ENCODE results near the gene GTF2I.
"Not testable (repeated sequence)": the region's sequence is repeated elsewhere in the genome, so short reads cannot be mapped to it uniquely, and the experiment has no call there.

GTF2I gene

DNA sequence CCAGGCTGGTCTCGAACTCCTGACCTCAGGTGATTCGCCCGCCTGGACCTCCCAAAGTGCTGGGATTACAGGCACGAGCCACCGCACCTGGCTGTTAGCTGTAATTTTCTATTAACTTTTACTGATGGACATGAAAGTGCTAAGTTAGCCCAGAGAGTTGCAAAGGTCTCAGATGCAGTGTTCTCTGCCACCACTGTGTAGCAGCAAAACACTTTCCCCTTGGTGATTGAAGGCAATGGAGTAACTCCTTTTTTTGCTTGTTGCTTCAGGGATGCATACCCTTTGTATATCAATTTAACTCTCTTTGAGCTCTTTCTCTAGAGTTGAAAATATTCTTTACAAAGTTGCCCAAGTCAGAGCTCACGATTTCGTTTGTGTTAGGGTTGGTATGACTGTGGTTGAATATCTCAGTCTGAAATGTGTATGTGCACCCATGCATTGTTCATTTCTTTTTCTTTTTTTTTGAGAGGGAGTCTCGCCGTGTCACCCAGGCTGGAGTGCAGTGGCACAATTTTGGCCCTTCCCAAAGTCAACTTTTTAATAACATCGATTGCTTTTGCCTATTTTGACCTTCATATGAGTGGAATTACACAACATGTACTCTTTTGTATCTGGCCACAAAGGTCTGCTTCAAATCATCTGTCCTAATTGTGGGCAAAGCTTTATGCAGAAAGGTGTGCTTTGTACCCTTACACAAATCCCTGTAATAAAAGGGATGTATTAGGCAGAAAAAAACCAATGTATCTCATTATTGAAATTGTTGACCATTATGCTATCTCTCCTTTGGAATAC lies 52.6 kb downstream of the GTF2I start:
- DNase-seq: no peak

DNA sequence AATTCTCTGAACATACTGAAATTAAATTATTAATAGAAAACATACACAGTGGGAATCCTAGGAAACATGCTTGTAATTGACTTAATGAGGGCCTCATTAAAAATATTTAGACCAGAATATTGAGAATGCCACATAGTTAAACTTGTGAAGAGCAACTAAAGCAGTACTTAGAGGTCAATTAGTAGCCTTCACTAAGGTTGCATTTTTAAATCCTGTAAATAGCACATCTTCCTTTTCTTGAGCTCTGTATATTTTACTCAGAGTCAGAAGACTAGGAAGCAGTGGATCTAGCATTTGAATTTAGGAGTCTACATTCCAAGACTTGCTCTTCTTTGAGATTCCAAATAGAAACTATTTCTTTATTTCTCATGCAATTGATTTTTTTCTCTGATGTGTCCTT lies 56.0 kb downstream of the GTF2I start:
- DNase-seq: no peak

DNA sequence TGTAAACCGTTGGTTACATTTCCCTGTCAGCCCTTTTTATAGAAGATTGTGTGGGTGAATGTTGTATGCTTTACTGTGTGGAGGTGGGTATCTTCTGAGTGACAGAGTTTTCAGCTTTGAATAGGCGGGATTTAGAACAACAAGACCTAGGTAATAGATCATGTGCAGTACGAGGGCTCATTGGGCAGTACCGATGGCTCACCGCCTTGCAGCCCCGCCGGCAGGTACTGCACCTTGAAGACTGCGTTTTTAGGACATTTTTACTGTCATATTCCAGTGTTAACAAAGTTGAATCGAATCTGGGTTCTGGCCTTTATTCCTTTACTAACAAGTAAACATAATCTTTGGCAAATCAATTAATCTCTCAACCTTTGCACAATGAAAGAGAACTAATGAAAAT lies 60.4 kb downstream of the GTF2I start:
- peak in 1 of 56 donors; percentile 2 for DNase-seq

DNA sequence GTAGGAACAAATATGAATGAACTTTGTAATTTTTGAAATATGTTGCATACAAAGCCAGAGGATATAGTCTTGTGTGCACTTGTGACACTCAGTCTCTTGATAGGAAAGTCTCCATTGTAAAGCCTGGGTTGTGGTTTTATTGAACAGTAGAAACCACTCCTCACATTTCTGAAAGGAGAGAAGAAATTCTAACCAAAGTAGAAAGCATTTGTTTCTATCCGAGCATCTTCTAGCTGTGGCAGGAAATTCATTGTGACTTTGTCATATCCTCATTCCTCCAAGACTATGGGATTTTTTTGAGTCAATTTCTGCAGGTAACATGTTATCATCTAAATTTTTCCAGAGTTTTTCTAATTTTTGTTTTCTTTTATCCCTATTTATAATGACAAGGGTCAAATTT lies 60.8 kb downstream of the GTF2I start:
- DNase-seq: no peak

DNA sequence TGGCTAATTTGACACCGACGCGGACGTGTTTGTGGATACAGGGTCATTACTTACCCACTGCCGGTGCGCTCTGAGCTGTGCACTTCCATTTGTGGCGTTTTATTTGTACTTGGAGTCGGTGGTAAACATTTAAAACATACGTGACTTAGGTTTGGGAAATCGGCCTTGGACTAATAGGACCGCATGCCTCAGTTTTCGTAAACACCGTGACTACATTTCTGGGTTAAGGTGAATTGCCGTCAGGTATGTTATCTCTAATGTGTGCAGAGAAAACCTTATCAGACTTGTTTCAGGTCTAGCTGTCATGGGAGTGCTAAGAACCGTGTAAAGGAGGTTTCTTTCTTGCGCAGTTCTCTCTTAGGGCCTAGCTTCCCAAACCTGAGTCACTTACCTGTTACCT lies 64.6 kb downstream of the GTF2I start:
- no peak for DNase-seq

DNA sequence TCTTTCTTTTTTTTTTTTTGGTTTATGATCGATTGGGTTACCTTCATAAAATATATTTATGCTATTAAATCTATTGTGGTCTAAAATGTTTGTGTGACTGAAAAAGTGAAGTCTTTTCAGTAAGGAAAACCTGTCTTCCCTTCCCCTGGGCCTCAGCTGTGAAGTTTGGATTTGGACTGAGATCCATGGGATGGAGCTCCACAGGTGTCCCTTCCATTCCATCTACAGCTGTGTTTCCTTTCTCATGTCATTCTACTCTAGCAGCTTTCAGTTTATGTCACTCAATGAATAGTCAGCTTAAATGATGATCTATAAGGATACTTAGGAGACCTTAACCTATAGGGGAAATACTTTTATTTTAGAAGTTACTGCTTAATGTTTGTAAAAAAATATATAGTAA lies 68.3 kb downstream of the GTF2I start:
- no peak for DNase-seq

DNA sequence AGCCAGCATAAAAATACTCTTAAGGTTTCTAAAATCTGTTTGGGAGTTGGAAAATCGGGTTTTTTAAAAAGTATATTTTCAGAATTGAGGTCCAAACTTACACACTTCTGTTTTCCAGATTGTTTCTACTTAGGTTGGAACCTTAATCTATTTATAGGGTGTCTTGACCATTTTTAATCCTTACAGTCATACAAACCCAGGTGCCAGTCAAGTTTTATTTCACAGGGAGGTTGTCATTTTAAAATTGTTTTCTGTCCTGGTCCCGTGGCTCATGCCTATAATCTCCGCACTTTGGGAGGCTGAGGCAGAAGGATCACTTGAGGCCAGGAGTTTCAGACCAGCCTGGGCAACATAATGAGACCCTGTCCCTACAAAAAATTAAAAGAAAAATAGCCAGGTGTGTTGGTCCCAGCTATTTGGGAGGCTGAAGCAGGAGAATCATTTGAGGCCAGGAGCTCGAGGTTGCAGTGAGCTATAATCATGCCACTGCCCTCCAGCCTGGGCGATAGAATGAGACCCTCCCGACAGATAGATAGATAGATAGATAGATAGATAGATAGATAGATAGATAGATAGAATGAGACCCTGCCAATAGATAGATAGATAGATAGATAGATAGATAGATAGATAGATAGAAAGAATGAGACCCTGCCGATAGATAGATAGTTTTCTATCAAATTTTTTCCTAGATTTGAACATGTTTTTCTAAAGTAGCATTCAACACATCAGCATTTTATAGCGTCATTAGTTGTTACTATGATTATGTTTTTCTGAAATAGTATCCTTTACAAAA lies 69.0 kb downstream of the GTF2I start:
- DNase-seq: no peak

DNA sequence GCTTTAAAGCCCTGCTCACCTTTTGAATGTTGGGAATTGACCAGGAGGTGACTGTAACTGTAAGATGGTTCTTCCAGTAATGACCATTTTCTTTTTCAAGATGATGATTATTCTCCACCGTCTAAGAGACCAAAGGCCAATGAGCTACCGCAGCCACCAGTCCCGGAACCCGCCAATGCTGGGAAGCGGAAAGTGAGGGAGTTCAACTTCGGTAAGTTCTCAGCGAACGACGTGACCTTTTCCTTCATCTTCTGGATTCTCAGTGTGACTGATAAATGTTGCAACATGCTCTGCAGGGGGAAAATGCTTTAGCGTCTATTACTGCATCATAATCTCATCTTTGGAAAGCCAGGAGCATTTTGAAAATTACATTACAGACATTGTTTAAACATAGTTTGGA lies 71.2 kb downstream of the GTF2I start:
- DNase-seq: not testable (repeated sequence)

DNA sequence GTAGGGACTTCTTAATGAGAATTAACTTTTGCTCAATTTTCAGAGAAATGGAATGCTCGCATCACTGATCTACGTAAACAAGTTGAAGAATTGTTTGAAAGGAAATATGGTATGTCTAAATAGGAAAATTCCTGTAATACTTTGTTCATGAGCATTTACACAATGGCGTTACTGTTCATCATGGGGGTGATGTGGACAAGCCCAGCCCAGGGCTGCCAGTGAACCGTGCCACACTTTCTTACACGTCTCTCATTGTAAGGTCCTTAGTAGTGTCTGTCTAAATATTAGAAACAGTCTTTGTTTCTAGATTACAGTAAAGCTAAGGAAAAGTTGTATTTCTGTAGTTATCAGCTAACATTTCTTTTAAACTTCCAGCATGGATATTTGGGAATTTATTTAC lies 72.7 kb downstream of the GTF2I start:
- not testable (repeated sequence) for DNase-seq

DNA sequence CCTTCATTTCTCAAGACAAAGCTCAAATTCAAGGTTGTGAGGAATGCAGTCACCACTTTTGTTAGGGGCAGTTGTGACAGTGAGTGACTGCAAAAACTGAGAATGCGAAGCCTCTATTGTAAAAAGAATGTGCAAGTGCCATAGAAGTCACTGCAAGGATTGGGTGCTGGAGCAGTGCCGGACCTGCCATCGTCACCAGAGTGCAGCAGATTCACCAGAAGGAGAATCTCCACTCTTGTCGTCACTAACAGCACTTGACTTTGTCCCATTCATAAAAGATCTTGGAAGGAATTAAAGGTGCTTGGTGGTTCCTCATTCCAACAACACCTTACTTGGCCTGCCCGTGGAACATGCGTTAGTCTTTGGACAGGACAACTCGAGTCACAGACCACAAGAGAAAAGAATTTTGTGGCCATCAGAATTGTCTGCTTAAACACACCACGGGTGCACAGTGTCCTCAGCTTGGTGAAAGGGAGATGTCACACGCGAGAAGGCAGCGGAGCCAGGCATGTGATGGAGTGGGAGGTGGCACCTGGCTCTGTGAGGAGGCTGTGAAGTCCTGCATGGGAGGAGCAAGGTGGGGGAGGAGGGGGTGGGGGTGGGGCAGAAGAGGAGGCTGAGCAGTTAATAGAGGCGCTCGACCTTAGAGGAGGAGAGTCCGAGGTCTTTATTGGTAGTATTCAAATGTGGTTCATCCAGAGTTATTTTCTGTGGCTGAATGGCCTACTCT lies 82.6 kb downstream of the GTF2I start:
- DNase-seq: not testable (repeated sequence)

DNA sequence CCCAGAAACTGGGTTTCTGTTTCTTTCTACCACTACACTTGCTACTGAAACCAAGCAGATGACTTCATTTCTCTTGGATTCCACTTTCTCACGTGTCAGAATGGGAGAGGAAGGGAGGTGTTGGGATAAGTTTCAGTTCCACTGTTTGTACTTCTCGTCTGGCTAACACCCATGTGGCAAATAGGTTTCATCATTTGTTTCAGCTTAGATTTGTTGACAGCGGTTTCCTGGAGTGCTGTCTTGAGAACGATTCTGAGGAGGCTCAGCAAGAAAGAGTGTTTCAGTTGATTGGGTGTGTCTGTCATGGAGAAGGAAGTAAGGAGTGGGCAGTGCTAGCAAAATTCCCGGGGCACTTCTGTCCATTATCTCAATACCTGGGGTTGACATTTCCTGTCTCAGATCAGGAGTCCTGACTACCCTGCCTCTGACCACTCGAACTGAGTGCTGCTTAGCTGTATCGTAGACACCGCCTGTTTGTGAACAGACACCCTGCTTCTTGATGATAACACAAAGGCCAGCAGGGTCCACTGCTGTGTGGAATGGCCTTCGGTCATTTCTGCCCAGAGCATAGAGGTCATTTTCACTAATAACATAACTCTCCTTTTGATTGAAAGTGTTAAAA lies 86.5 kb downstream of the GTF2I start:
- DNase-seq: not testable (repeated sequence)

DNA sequence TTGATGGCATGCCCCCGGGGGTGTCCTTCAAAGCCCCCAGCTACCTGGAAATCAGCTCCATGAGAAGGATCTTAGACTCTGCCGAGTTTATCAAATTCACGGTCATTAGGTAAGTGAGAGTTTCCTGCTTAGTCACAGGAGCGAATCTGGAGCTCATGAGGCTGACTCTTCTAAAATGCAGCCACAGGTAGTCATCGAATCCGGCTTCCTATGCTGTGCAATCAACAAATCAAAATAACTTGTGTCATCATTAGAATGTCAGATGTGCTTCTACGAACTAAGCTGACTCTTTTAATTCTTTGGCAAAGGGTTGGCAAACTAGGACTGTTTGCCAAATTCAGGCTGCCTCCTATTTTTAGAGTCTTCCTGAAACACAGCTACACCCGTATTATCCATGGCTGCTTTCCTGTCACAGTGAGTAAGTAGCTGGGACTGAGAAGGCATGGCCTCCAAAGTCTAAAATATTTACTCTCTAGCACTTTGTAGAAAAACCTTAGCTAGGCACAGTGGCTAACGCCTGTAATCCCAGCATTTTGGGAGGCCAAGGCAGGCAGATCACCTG lies 96.5 kb downstream of the GTF2I start:
- not testable (repeated sequence) for DNase-seq

DNA sequence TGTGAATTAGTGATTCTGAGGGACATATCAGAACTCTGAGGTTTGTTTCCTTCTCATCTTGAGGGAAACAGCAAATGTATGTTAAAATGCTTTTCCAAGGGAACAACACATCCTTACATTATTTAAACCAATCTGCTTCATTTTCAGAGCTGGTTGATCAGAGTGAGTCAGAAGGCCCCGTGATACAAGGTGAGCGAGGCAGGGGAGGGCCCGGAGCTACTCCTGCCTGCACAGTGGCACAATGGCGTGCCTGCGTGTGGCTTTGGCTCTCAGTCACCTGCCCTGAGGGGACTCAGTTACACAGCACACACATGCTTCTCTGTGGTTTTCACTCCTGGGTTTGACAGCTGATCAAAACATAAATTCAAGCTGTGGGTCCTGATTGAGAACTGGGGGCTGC lies 99.2 kb downstream of the GTF2I start:
- not testable (repeated sequence) for DNase-seq

DNA sequence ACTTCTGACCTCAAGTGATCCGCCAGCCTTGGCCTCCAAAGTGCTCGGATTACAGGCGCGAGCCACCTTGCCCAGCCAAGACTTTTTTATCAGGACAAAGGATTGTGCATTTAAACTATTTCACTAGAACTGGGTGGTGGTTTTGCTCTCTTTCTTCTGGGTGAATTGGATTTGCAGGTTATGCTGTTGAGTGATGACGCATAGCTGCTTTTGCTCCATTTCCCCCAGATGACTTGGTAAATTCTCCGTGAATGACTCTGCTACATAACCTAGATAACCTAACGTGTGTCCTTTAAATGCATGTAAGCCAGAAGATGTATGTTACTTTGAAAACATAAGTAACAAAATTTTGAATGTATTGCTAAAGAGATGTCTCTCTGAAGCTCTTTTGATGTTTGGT lies 100.8 kb downstream of the GTF2I start:
- DNase-seq: not testable (repeated sequence)

DNA sequence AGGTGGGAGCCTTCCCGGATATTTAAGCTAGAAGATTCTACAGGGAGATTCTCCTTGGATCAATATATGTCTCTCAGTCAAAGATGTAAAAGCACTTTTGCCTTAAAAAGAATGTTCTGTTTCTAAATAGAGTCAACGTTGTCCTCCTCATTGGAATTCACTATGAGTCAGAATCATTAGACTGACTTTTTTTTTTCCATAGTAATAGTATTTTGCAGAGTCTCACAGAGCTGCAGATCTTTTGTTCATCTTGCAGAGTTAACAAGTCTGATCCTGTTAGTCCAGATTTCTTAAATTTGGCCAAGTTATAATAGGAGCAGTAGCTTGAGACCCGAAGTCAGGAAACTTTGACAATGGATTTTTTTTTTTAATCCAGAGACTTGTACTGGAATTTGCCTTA lies 101.5 kb downstream of the GTF2I start:
- DNase-seq: not testable (repeated sequence)

DNA sequence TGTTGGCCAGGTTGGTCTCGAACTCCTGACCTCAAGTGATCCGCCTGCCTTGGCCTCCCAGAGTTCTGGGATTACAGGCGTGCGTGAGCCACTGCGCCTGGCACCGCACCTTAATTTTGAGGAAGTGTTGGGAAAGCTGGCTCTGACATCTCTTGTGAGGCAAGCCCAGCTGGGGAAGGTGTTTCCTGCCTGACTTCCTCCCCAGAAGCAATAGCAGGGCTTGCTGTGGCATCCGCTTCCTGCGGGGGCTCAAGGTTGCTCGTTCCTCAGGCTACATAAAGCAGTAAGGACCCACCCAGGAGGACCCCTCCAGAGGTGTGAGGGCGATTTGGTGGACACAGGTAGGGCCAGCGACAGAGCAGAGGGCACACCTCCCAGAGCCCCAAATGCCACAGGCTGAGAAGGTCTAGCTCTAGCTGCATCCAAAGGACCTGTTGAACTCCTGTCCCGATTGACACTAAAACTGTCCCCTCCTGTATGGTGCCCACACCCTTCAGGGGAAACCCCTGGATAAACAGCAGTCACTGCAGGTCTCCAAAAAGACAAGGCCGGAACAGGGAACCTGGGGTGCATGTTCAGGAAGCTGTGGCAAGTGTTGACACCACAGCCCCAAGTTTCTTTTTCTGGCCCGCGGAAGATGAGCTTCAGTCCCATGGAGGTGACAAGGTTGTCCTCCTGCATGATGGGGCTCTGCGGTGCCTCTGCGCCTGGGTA lies 107.8 kb downstream of the GTF2I start:
- not testable (repeated sequence) for DNase-seq

DNA sequence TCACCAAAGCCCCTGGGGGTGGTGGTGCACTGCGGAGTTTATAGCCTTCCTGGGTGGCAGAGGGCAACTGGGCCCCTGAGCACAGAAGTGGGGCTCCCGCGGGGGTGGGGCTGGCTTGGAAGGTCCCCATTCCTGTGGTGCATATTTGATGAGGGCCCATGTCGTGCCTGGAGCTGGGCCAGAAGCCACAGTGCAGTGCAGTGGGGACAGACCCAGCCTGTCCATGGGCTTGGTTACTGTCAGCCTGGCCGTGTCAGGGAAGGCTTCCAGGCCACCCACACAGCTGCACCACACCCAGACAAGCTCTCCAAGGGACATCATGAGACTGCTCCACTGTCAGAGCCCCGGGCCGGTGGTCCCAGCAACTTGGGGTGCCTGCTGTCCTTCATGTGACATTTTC lies 109.0 kb downstream of the GTF2I start:
- DNase-seq: not testable (repeated sequence)

DNA sequence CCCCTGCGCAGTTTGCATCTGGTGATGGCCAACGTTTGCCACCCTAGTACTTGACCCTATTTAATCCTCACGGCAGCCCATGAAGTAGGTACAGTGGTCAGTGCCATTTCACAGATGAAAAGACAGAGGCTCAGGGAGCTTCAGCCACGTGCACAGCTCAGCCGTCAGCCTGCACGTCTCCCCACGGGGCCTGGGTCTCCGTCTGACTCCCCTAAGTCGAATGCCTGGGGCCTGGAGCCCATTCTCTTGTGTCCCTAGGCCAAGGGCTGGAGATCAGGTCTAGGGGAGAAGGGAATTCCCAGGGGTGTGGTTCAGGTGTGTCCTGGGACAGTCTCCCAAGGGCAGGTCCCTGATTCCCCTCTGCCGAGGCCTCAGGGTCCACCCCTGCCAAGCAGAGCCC lies 109.5 kb downstream of the GTF2I start:
- DNase-seq: not testable (repeated sequence)

DNA sequence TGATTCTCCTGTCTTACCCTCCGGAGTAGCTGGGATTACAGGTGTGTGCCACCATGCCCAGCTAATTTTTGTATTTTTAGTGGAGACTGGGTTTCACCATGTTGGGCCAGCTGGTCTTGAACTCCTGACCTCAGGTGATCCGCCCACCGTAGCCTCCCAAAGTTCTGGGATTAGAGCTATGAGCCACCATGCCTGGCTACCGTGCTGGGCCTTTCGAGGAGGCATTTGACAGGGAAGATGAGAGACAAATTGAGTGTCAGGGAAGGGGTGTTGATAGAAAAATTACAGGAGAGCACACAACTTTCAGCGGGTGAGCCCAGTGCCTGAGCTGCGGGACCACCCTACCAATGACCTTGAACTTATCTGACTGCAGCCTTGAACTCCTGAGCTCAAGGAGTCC lies 112.5 kb downstream of the GTF2I start:
- DNase-seq: not testable (repeated sequence)

DNA sequence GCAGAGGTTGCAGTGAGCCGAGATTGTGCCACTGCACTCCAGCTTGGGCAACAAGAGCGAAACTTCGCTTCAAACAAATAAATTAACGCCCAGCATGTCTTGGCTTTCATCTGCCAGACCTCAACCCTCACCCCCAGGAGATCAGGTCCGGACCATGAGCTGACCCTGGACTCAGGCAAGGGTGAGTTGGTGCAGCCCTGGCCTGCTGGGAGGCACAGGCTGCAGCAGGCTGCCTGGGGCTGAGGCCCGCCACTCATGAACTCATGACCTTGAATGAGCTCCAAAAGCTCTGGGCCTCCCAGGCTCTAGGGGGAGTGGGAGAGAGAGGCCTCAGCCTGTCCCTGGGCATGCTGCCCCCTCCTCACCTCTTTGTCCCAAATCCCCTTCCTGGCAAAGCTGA lies 114.6 kb downstream of the GTF2I start:
- DNase-seq: not testable (repeated sequence)

All from nucleus accumbens (tissue), 56 donors.